Measurements from ENCODE around the gene TNP1. TPM values are rescaled to one million over a fixed set of nuclear protein-coding genes. Genes with fewer than 3 reads are reported as not detected.

The TNP1 gene
- total RNA-seq, 1 experiment from 2014 or later = not detected

GRCh38 chr2:216855605-216856004 is 4.3 kb downstream of the TNP1 start:
- no peaks in the 10 kb centered on the region for H3K9me3 ChIP-seq (ENCODE audit: control insufficient read depth, low read depth, low read length)
- H3K14ac ChIP-seq (ENCODE audit: insufficient read depth, low read length) = no peak overlapping the region
- TF ChIP-seq CTCF (conservative IDR thresholded peaks at IDR 0.05) = no peak
- DNase-seq = no peak
- no peak overlapping the region for H3K56ac ChIP-seq (ENCODE audit: insufficient read length, low read depth, low read length)
- H3K4me1 ChIP-seq (ENCODE audit: insufficient read depth, low read length) = no peaks in the 10 kb centered on the region
- no peak overlapping the region for H3K18ac ChIP-seq (ENCODE audit: insufficient read length, low read depth, low read length)
- peaks cover 35 to 36% of the 10 kb centered on the region in 2 experiments for H3K4me1 Mint-ChIP-seq
- H3K79me1 ChIP-seq (ENCODE audit: insufficient read depth, low read depth, low read length, poor library complexity, severe bottlenecking) = no peaks in the 10 kb centered on the region
- H3K9ac ChIP-seq (ENCODE audit: extremely low read depth, insufficient read length, low read length) = no peak overlapping the region
- no peak overlapping the region for H3K4me3 Mint-ChIP-seq
- H3K27ac Mint-ChIP-seq = no peak overlapping the region
- no peaks in the 10 kb centered on the region for H3K79me2 ChIP-seq (ENCODE audit: insufficient read depth, low read length)
- H2BK120ac ChIP-seq (ENCODE audit: low read depth, low read length, poor library complexity, severe bottlenecking) = no peak overlapping the region
- H3T11ph ChIP-seq (ENCODE audit: low read length) = no peak overlapping the region
- H2BK12ac ChIP-seq (ENCODE audit: insufficient read length, low read depth, low read length) = no peak overlapping the region
- no peak overlapping the region for H4K91ac ChIP-seq (ENCODE audit: insufficient read length, low read depth, low read length)
- H2BK5ac ChIP-seq (ENCODE audit: insufficient read length, low read length) = no peak overlapping the region
- no peak overlapping the region for H4K8ac ChIP-seq (replicated peaks; ENCODE audit: insufficient read length, low read depth, low read length)
- H3K27me3 Mint-ChIP-seq (ENCODE audit: low read depth) = peaks cover 6% of the 10 kb centered on the region
- no peaks in the 10 kb centered on the region for H3K27me3 ChIP-seq (ENCODE audit: insufficient read depth, low read length)
- H4K20me1 ChIP-seq (ENCODE audit: control insufficient read depth, insufficient read depth, insufficient read length) = no peaks in the 10 kb centered on the region
- no peak overlapping the region for H4K5ac ChIP-seq (ENCODE audit: insufficient read length, low read depth, low read length)
- H3K23ac ChIP-seq (ENCODE audit: insufficient read length, low read depth, low read length) = no peak overlapping the region
- no peak overlapping the region for H2BK15ac ChIP-seq (ENCODE audit: low read depth, low read length)
- H3K36me3 Mint-ChIP-seq (ENCODE audit: insufficient read depth in 1 of 3, low read depth in 3 of 3) = no peaks in the 10 kb centered on the region
- no peak overlapping the region for H3K4me2 ChIP-seq (ENCODE audit: insufficient read depth, insufficient read length, low read length)
- H3K9me3 Mint-ChIP-seq = no peaks in the 10 kb centered on the region
- H3K27ac ChIP-seq (ENCODE audit: insufficient read length, low read depth, low read length) = no peak overlapping the region
- no peaks in the 10 kb centered on the region for H3K23me2 ChIP-seq (ENCODE audit: insufficient read length, low read depth, low read length, poor library complexity, severe bottlenecking)
- no peak overlapping the region for H2BK20ac ChIP-seq (ENCODE audit: low read depth, low read length, poor library complexity, severe bottlenecking)
- no peak overlapping the region for H2AFZ ChIP-seq (ENCODE audit: low read length)
- no peak overlapping the region for H3K4ac ChIP-seq (ENCODE audit: low read depth, low read length)
- no peak overlapping the region for H2AK5ac ChIP-seq (ENCODE audit: insufficient read length, low read length)
- WGBS (ENCODE audit: extremely low coverage, insufficient read length, low lambda C conversion rate) = no CpG with 5 or more reads among the region's 3 CpGs

All from H9 (cell line).